DMS53 treated with DMSO at 0.1 percent for 48 hours (cell line): ENCODE results near the gene LATS2.
"Not testable (repeated sequence)": the region's sequence is repeated elsewhere in the genome, so short reads cannot be mapped to it uniquely, and the experiment has no call there.

ENCODE experiments used
- DNase-seq: peaks from one replicate; lab custom pipeline; 2025; ENCODE audit not compliant: unreplicated experiment; lab: John Stamatoyannopoulos, UW

LATS2 gene

GRCh38 chr13:21075379-21076249, 14.2 kb upstream of the LATS2 start:
- DNase-seq = no peak

GRCh38 chr13:21075011-21075378, 13.6 kb upstream of the LATS2 start:
- no peak for DNase-seq

GRCh38 chr13:21074546-21074945, 13.2 kb upstream of the LATS2 start:
- DNase-seq = no peak

- DNase-seq = no peak
Measured at GRCh38 chr13:21071924-21072323, 10.5 kb upstream of the LATS2 start.

- DNase-seq = no peak
Measured at GRCh38 chr13:21071015-21071414, 9.6 kb upstream of the LATS2 start.

- DNase-seq = no peak
Measured at GRCh38 chr13:21069561-21070004, 8.2 kb upstream of the LATS2 start.

- no peak for DNase-seq
Measured at GRCh38 chr13:21067848-21068247, 6.5 kb upstream of the LATS2 start.

GRCh38 chr13:21066946-21067345, 5.6 kb upstream of the LATS2 start:
- DNase-seq = no peak

- DNase-seq = no peak
Measured at GRCh38 chr13:21065686-21066085, 4.3 kb upstream of the LATS2 start.

GRCh38 chr13:21063031-21063430, 1.6 kb upstream of the LATS2 start:
- DNase-seq = no peak

GRCh38 chr13:21060338-21061028, 903 bp downstream of the LATS2 start:
- no peak for DNase-seq

GRCh38 chr13:21059641-21060337, 1.6 kb downstream of the LATS2 start:
- no peak for DNase-seq

- DNase-seq = no peak
Measured at GRCh38 chr13:21058361-21058760, 3.0 kb downstream of the LATS2 start.

- no peak for DNase-seq
Measured at GRCh38 chr13:21055511-21056045, 5.8 kb downstream of the LATS2 start.

- no peak for DNase-seq
Measured at GRCh38 chr13:21055016-21055415, 6.4 kb downstream of the LATS2 start.

- DNase-seq = no peak
Measured at GRCh38 chr13:21054313-21054712, 7.1 kb downstream of the LATS2 start.

- DNase-seq = no peak
Measured at GRCh38 chr13:21053231-21053630, 8.2 kb downstream of the LATS2 start.

GRCh38 chr13:21051675-21052074, 9.7 kb downstream of the LATS2 start:
- no peak for DNase-seq

GRCh38 chr13:21050288-21051197, 10.8 kb downstream of the LATS2 start:
- DNase-seq = no peak

GRCh38 chr13:21049731-21050130, 11.7 kb downstream of the LATS2 start:
- not testable (repeated sequence) for DNase-seq
